H9 (cell line): ENCODE measurements around the gene MGMT. TPM values are rescaled to one million over a fixed set of nuclear protein-coding genes. Genes with fewer than 3 reads are reported as not detected.

Experiments used
- DNase-seq: peaks from one replicate; pipeline ENCODE4 v3.0.0-alpha.2; 2017
- H2AFZ ChIP-seq: one replicate; pipeline ENCODE4 v1.6.1; 2013; ENCODE audit warnings: mild to moderate bottlenecking, low read length, control low read depth, moderate library complexity
- H2AK5ac ChIP-seq: 2 replicates; pipeline ENCODE4 v1.6.1; 2013; ENCODE audit warnings: low read length, control low read depth, mixed read lengths; ENCODE audit not compliant: insufficient read length
- H2BK120ac ChIP-seq: one replicate; pipeline ENCODE4 v1.6.1; 2013; ENCODE audit warnings: low read depth, mild to moderate bottlenecking, low read length, control low read depth, inconsistent platforms; ENCODE audit not compliant: poor library complexity, severe bottlenecking
- H2BK12ac ChIP-seq: 2 replicates; pipeline ENCODE4 v1.6.1; 2013; ENCODE audit warnings: low read length, control low read depth, mixed read lengths, low read depth; ENCODE audit not compliant: insufficient read length
- H2BK15ac ChIP-seq: 2 replicates; pipeline ENCODE4 v1.6.1; 2013; ENCODE audit warnings: low read depth, low read length, control low read depth
- H2BK20ac ChIP-seq: one replicate; pipeline ENCODE4 v1.6.1; 2013; ENCODE audit warnings: low read depth, mild to moderate bottlenecking, low read length, control low read depth, inconsistent platforms; ENCODE audit not compliant: poor library complexity, severe bottlenecking
- H2BK5ac ChIP-seq: 2 replicates; pipeline ENCODE4 v1.6.1; 2013; ENCODE audit warnings: low read length, control low read depth, mixed read lengths; ENCODE audit not compliant: insufficient read length
- H3K14ac ChIP-seq: 2 replicates; pipeline ENCODE4 v1.6.1; 2013; ENCODE audit warnings: low read length, control low read depth; ENCODE audit not compliant: insufficient read depth
- H3K18ac ChIP-seq: 2 replicates; pipeline ENCODE4 v1.6.1; 2013; ENCODE audit warnings: low read depth, mild to moderate bottlenecking, mixed read lengths, low read length, control low read depth; ENCODE audit not compliant: insufficient read length
- H3K23ac ChIP-seq: 2 replicates; pipeline ENCODE4 v1.6.1; 2013; ENCODE audit warnings: low read length, control low read depth, mixed read lengths, low read depth; ENCODE audit not compliant: insufficient read length
- H3K23me2 ChIP-seq: 2 replicates; pipeline ENCODE4 v1.6.1; 2013; ENCODE audit warnings: low read depth, mild to moderate bottlenecking, mixed read lengths, low read length, control low read depth; ENCODE audit not compliant: insufficient read length, poor library complexity, severe bottlenecking
- H3K27ac ChIP-seq: 2 replicates; pipeline ENCODE4 v1.5.1; 2013; ENCODE audit warnings: low read length, control low read depth, mixed read lengths, low read depth; ENCODE audit not compliant: insufficient read length
- H3K27me3 ChIP-seq: 2 replicates; pipeline ENCODE4 v1.6.1; 2013; ENCODE audit warnings: low read length, control low read depth, inconsistent platforms; ENCODE audit not compliant: insufficient read depth
- H3K4ac ChIP-seq: 2 replicates; pipeline ENCODE4 v1.6.1; 2013; ENCODE audit warnings: low read depth, mild to moderate bottlenecking, control low read depth, inconsistent platforms, low read length, moderate library complexity
- H3K4me1 ChIP-seq: 2 replicates; pipeline ENCODE4 v1.6.1; 2013; ENCODE audit warnings: low read length, control low read depth, inconsistent platforms; ENCODE audit not compliant: insufficient read depth
- H3K4me2 ChIP-seq: 2 replicates; pipeline ENCODE4 v1.6.1; 2013; ENCODE audit warnings: low read length, control low read depth, mixed read lengths; ENCODE audit not compliant: insufficient read length, insufficient read depth
- H3K56ac ChIP-seq: 2 replicates; pipeline ENCODE4 v1.6.1; 2013; ENCODE audit warnings: low read depth, mild to moderate bottlenecking, mixed read lengths, low read length, control low read depth; ENCODE audit not compliant: insufficient read length
- H3K79me1 ChIP-seq: 2 replicates; pipeline ENCODE4 v1.6.1; 2013; ENCODE audit warnings: low read depth, mild to moderate bottlenecking, moderate library complexity, low read length, control low read depth, inconsistent platforms; ENCODE audit not compliant: insufficient read depth, poor library complexity, severe bottlenecking
- H3K79me2 ChIP-seq: 2 replicates; pipeline ENCODE4 v1.6.1; 2013; ENCODE audit warnings: low read length, control low read depth, inconsistent platforms; ENCODE audit not compliant: insufficient read depth
- H3K9ac ChIP-seq: 2 replicates; pipeline ENCODE4 v1.6.1; 2013; ENCODE audit warnings: low read length, control low read depth, mixed read lengths; ENCODE audit not compliant: insufficient read length; ENCODE audit errors: extremely low read depth
- H3K9me3 ChIP-seq: one replicate; pipeline ENCODE4 v1.6.1; 2013; ENCODE audit warnings: low read depth, low read length, inconsistent platforms; ENCODE audit not compliant: control insufficient read depth
- H3T11ph ChIP-seq: one replicate; pipeline ENCODE4 v1.6.1; 2013; ENCODE audit warnings: mild to moderate bottlenecking, low read length, control low read depth, inconsistent platforms
- H4K20me1 ChIP-seq: one replicate; pipeline ENCODE4 v1.6.1; 2013; ENCODE audit not compliant: control insufficient read depth, insufficient read length, insufficient read depth
- H4K5ac ChIP-seq: 2 replicates; pipeline ENCODE4 v1.6.1; 2013; ENCODE audit warnings: low read depth, mild to moderate bottlenecking, mixed read lengths, low read length, control low read depth; ENCODE audit not compliant: insufficient read length
- H4K8ac ChIP-seq: replicated peaks from 2 replicates; pipeline ENCODE4 v1.6.1; 2013; ENCODE audit warnings: low read length, control low read depth, mixed read lengths, low read depth; ENCODE audit not compliant: insufficient read length
- H4K91ac ChIP-seq: 2 replicates; pipeline ENCODE4 v1.6.1; 2013; ENCODE audit warnings: low read depth, mild to moderate bottlenecking, moderate library complexity, mixed read lengths, low read length, control low read depth; ENCODE audit not compliant: insufficient read length
- H3K27ac Mint-ChIP-seq, 3 experiments: 2 replicates in 2 of 3; 3 replicates in 1 of 3; pipeline ENCODE4 v1.8.0; 2020 to 2021; ENCODE audit warnings: mixed read lengths in 3 of 3, mild to moderate bottlenecking in 1 of 3, moderate library complexity in 1 of 3
- H3K27me3 Mint-ChIP-seq: 2 replicates; pipeline ENCODE4 v1.8.0; 2021; ENCODE audit warnings: low read depth, mild to moderate bottlenecking, moderate library complexity, mixed read lengths
- H3K36me3 Mint-ChIP-seq, 3 experiments: 2 replicates in 2 of 3; 3 replicates in 1 of 3; pipeline ENCODE4 v1.8.0; 2020 to 2021; ENCODE audit warnings: low read depth in 3 of 3, mixed read lengths in 3 of 3; ENCODE audit not compliant: insufficient read depth in 1 of 3
- H3K4me1 Mint-ChIP-seq, 2 experiments: 2 replicates each; pipeline ENCODE4 v1.8.0; 2020; ENCODE audit warnings: mixed read lengths in 2 of 2
- H3K4me3 Mint-ChIP-seq, 2 experiments: 2 replicates in 1 of 2; 3 replicates in 1 of 2; pipeline ENCODE4 v1.8.0; 2020 to 2021; ENCODE audit warnings: mild to moderate bottlenecking in 2 of 2, mixed read lengths in 2 of 2, moderate library complexity in 1 of 2
- H3K9me3 Mint-ChIP-seq, 2 experiments: 2 replicates in 1 of 2; 3 replicates in 1 of 2; pipeline ENCODE4 v1.8.0; 2020; ENCODE audit warnings: mild to moderate bottlenecking in 2 of 2, mixed read lengths in 2 of 2, moderate library complexity in 1 of 2
- CTCF ChIP-seq: fragments of 200-600 bp; sonication (generic); conservative IDR thresholded peaks from 3 replicates; pipeline ENCODE4 v1.8.0; 2021; ENCODE audit warnings: antibody characterized with exemption, mild to moderate bottlenecking
- WGBS: extraction: QIAGEN DNeasy Blood & Tissue Kit; methylation state at CpG from one replicate; pipeline ENCODE4 v1.1.7; 2013; ENCODE audit warnings: missing lambda C conversion rate, low lambda C conversion rate, mixed read lengths; ENCODE audit not compliant: insufficient read length; ENCODE audit errors: extremely low coverage; 5-methylcytosine and 5-hydroxymethylcytosine counted together
- total RNA-seq: library from RNA; stranded (reverse); gene quantifications from 2 replicates; pipeline ENCODE4 v1.2.1, GENCODE V29; 2021

Gene MGMT
- total RNA-seq, 1 experiment from 2014 or later = 18.4 TPM

- Histone ChIP-seq H3K79me2 (no peaks in the 10 kb centered on the region), H3K79me1 (no peaks in the 10 kb centered on the region), H4K91ac (no peak overlapping the region), H3K9ac (no peak overlapping the region), H2BK12ac (no peak overlapping the region), H3K27ac (no peak overlapping the region), H3T11ph (no peak overlapping the region), H3K18ac (no peak overlapping the region), H3K9me3 (no peaks in the 10 kb centered on the region), H3K14ac (no peak overlapping the region), H2BK15ac (no peak overlapping the region), H2BK5ac (no peak overlapping the region), H3K4me1 (no peaks in the 10 kb centered on the region; the same call in 1 of the 2 replicates), H3K56ac (no peak overlapping the region), H4K8ac (no peak overlapping the region), H2AFZ (no peak overlapping the region), H2BK120ac (no peak overlapping the region), H3K4me2 (no peak overlapping the region), H2AK5ac (no peak overlapping the region), H4K5ac (no peak overlapping the region), H3K27me3 (no peaks in the 10 kb centered on the region), H4K20me1 (no peaks in the 10 kb centered on the region), H3K23me2 (no peaks in the 10 kb centered on the region), H2BK20ac (no peak overlapping the region), H3K4ac (no peak overlapping the region), H3K23ac (no peak overlapping the region)
- Mint-ChIP-seq H3K9me3 (no peaks in the 10 kb centered on the region), H3K27ac (peak overlapping the region in 1 of 3 experiments; percentile 13; a peak in 1 of 7 replicates), H3K4me1 (peaks cover 0 to 2% of the 10 kb centered on the region in 2 experiments; a peak in 2 of 4 replicates), H3K36me3 (peaks cover 0 to 2% (median 0%) of the 10 kb centered on the region in 3 experiments; a peak in 2 of 7 replicates), H3K27me3 (no peaks in the 10 kb centered on the region; the same call in 1 of the 2 replicates), H3K4me3 (no peak overlapping the region)
- DNase-seq = peak; percentile 24
- no peak for TF ChIP-seq CTCF
- no CpG with 5 or more reads among the region's 8 CpGs for WGBS
Observed at GRCh38 chr10:129685271-129685670, 218.2 kb downstream of the MGMT start.
